ENCODE data around the gene PDSS1. TPM values are rescaled to one million over a fixed set of nuclear protein-coding genes. Genes with fewer than 3 reads are reported as not detected.

Gene PDSS1
- total RNA-seq, 2 experiments from 2014 or later, result 16.1 to 18.8 TPM

GRCh38 chr10:26746061-26746460 is 48.6 kb downstream of the PDSS1 start:
- H3K4me1 Mint-ChIP-seq (ENCODE audit: low read depth), result peaks cover 11% of the 10 kb centered on the region
- ChIA-PET POLR2A (interaction anchor here (0.6 kb wide), 1 partner anchor 53 kb away, joined by 4 read pairs; no protein-coding TSS in a partner anchor), CTCF (interaction anchor here (0.6 to 1.3 kb wide), 2 partner anchors 19 to 77 kb away, joined by 3 read pairs; no protein-coding TSS in a partner anchor)
- DNase-seq (no peak), ATAC-seq (no peak)
- H3K27ac Mint-ChIP-seq, result peak overlapping the region; percentile 23
- H3K27me3 Mint-ChIP-seq, result no peaks in the 10 kb centered on the region
- no peaks in the 10 kb centered on the region for H3K9me3 Mint-ChIP-seq
- H3K36me3 Mint-ChIP-seq (ENCODE audit: low read depth), result peaks cover 38% of the 10 kb centered on the region
- no peak for TF ChIP-seq CTCF (IDR thresholded peaks at IDR 0.05)
- H3K4me3 Mint-ChIP-seq, result no peak overlapping the region
- intact Hi-C loops (cut with micrococcal nuclease), result no loop called here

GRCh38 chr10:26755443-26755903 is 58.0 kb downstream of the PDSS1 start:
- H3K4me1 Mint-ChIP-seq (ENCODE audit: low read depth), result peaks cover 5% of the 10 kb centered on the region
- no peak for ATAC-seq
- no peak overlapping the region for H3K4me3 Mint-ChIP-seq
- TF ChIP-seq CTCF (IDR thresholded peaks at IDR 0.05), result no peak
- ChIA-PET CTCF (interaction anchor here (1.7 to 3.7 kb wide), 3 partner anchors 29 to 127 kb away, joined by 3 to 14 read pairs (median 6); partner anchors contain the start of gene ABI1), POLR2A (interaction anchor here (0.5 to 1.1 kb wide), 3 partner anchors 23 to 295 kb away, joined by 3 to 5 read pairs (median 4); no protein-coding TSS in a partner anchor)
- no peaks in the 10 kb centered on the region for H3K27me3 Mint-ChIP-seq
- peak overlapping the region; percentile 75 for H3K27ac Mint-ChIP-seq
- H3K36me3 Mint-ChIP-seq (ENCODE audit: low read depth), result peaks cover 4% of the 10 kb centered on the region
- intact Hi-C loops (cut with micrococcal nuclease), result no loop called here
- H3K9me3 Mint-ChIP-seq, result no peaks in the 10 kb centered on the region
- no peak for DNase-seq

- Mint-ChIP-seq H3K27ac (no peak overlapping the region), H3K27me3 (no peaks in the 10 kb centered on the region), H3K9me3 (no peaks in the 10 kb centered on the region), H3K4me3 (no peak overlapping the region), H3K4me1 (ENCODE audit: low read depth) (peaks cover 5% of the 10 kb centered on the region), H3K36me3 (ENCODE audit: low read depth) (peaks cover 8% of the 10 kb centered on the region)
- TF ChIP-seq CTCF (IDR thresholded peaks at IDR 0.05), result no peak
- ATAC-seq (no peak), DNase-seq (no peak)
- CTCF ChIA-PET, result no interaction called here
- intact Hi-C loops (cut with micrococcal nuclease), result no loop called here
- POLR2A ChIA-PET, result no interaction called here
These were observed 61.5 kb downstream of the PDSS1 start for GRCh38 chr10:26759008-26759407.

GRCh38 chr10:26765549-26765948 is 68.0 kb downstream of the PDSS1 start:
- H3K9me3 Mint-ChIP-seq, result no peaks in the 10 kb centered on the region
- no peak for TF ChIP-seq CTCF (IDR thresholded peaks at IDR 0.05)
- ChIA-PET POLR2A (no interaction called here), CTCF (no interaction called here)
- ATAC-seq (no peak), DNase-seq (no peak)
- no peaks in the 10 kb centered on the region for H3K27me3 Mint-ChIP-seq
- H3K36me3 Mint-ChIP-seq (ENCODE audit: low read depth), result peaks cover 18% of the 10 kb centered on the region
- H3K4me3 Mint-ChIP-seq, result no peak overlapping the region
- intact Hi-C loops (cut with micrococcal nuclease), result no loop called here
- no peak overlapping the region for H3K27ac Mint-ChIP-seq
- H3K4me1 Mint-ChIP-seq (ENCODE audit: low read depth), result peaks cover 4% of the 10 kb centered on the region

- Mint-ChIP-seq H3K4me1 (ENCODE audit: low read depth) (peaks cover 25% of the 10 kb centered on the region), H3K36me3 (ENCODE audit: low read depth) (peaks cover 16% of the 10 kb centered on the region), H3K9me3 (no peaks in the 10 kb centered on the region), H3K27ac (no peak overlapping the region), H3K27me3 (no peaks in the 10 kb centered on the region), H3K4me3 (no peak overlapping the region)
- no peak for TF ChIP-seq CTCF (IDR thresholded peaks at IDR 0.05)
- POLR2A ChIA-PET, result no interaction called here
- intact Hi-C loops (cut with micrococcal nuclease), result no loop called here
- no peak for ATAC-seq
- CTCF ChIA-PET, result interaction anchor here (1.0 to 1.2 kb wide), 2 partner anchors 9 to 44 kb away, joined by 3 to 4 read pairs; no protein-coding TSS in a partner anchor
- no peak for DNase-seq
These were observed 72.6 kb downstream of the PDSS1 start for GRCh38 chr10:26770069-26770468.

Data from activated CD8-positive, alpha-beta T cell treated with anti-CD3 and anti-CD28 coated beads for 36 hours (primary cell).